GM21367 (cell line): ENCODE data around the gene CCDC28A.

Experiments used
- ATAC-seq: cut with Tn5 transposase; IDR thresholded peaks from one replicate; pipeline ENCODE4 v1.9.1; 2021; ENCODE audit not compliant: unreplicated experiment

CCDC28A gene

DNA sequence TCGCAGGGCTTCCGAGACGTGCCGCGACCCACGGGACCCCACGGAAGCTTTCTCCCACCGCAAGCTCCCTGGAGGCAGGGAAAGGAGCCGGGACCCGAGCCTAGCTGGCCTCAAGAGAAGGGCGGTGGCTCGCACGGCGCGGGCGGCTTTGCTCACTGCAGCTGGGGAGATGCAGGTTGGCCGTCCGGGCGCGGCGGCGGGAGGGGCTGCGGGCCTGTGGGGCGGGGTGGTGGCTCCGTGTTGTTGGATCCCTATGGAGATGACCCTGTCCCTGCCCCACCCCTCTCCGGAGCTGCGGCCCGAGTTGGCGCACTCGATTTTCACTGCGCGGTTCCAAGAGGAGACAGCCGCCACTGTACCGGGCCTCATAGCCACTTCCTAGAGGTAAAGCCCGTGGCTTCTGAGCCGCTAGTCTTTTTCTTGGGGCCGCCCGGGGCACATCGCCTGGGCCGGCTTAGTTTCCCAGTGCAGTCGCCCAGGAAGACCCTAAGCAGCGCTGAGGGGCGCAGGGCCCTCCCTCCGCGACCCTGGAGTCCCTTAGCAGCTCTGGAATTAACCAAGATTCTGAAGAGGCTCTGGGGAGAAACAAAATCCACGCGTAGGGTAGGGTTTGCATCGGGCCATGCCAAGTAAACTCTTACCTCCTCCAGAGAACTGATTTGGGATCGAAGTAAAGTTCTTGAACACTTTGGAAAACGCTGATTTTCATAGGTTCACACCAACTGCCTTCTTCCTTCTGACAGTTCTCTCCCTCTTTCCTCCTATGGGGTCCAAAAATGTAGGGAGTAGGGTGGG lies 22.4 kb downstream of the CCDC28A start, which contains the start of gene ECT2L:
ECT2L (plus strand) TSS at position 279 of the 795 bp plus-strand sequence. CDS start 17,188 bp downstream, outside the sequence.
- no peak for ATAC-seq

- no peak for ATAC-seq
These were observed 23.2 kb downstream of the CCDC28A start for GRCh38 chr6:138796771-138797170.

- ATAC-seq = no peak
These were observed 24.4 kb downstream of the CCDC28A start for GRCh38 chr6:138797806-138798446.

DNA sequence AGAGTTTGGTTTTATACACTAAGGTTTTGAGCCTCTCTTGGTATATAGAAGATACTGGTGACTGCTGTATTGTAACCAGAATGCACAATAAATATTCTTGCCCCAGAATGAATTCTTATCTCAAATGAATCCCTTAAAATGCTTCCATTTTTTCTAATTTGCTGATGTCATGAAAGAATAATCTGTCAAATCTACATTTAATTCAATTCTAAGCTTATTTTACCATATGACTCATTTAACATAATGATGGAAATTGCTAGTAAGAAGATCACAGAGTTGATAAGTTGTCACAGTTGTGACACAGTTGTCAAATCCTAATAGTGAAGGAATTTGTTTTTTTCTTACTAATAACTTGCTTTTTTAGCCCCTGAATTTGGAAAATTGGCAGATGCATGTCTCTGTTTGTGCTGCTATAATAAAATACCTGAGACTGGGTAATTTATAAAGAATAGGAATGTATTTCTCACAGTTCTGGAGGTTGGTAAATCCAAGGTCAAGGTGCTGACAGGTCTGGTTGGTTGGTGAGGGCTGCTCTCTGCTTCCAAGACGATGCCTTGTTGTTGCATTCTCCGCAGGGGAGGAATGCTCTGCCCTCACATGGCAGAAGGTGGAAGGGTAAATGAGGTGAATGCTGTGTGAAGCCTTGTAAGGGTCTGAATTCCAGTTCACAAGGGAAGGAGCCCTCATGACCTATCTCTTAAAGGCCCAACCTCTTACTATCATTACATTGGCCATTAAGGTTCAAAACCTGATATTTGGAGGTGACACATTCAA lies 27.0 kb downstream of the CCDC28A start:
- no peak for ATAC-seq

GRCh38 chr6:138803331-138803730 lies 29.8 kb downstream of the CCDC28A start:
- no peak for ATAC-seq

DNA sequence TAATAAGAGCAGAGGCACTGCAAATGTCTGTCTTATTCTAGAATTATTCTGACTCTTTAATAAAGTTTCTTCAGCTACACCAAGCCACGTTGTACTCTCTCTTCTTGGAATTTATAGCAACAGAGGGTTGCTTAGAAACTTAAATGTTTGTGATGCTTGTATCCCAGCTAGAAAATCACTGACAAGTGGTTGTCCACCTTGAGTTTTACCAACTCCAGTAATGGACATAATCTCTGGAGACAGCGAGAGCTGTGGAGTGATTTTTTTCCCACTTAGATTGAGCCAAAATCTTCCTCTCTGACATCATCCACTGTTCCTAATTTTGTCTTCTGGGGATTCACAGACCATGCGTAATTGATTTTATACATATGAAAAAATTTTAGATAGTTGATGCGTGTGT lies 30.3 kb downstream of the CCDC28A start:
- no peak for ATAC-seq

GRCh38 chr6:138805016-138805765 lies 31.6 kb downstream of the CCDC28A start:
- ATAC-seq = no peak

- no peak for ATAC-seq
These were observed 33.3 kb downstream of the CCDC28A start for GRCh38 chr6:138806889-138807288.

- no peak for ATAC-seq
These were observed 36.1 kb downstream of the CCDC28A start for GRCh38 chr6:138809677-138810076.

DNA sequence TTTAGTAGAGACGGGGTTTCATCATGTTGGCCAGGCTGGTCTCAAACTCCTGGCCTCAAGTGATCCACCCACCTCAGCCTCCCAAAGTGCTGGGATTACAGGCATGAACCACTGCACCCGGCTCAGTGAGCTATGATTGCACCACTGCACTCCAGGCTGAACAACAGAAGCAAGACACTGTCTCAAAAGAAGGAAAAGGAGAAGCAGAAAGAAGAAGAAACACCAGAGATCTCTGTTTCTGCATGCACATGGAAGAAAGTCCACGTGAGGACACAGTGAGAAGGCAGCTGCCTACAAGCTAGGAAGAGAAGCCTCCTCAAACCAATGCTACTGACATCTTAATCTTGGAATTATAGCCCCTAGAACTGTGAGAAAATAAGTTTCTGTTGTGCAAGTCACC lies 38.3 kb downstream of the CCDC28A start:
- no peak for ATAC-seq

DNA sequence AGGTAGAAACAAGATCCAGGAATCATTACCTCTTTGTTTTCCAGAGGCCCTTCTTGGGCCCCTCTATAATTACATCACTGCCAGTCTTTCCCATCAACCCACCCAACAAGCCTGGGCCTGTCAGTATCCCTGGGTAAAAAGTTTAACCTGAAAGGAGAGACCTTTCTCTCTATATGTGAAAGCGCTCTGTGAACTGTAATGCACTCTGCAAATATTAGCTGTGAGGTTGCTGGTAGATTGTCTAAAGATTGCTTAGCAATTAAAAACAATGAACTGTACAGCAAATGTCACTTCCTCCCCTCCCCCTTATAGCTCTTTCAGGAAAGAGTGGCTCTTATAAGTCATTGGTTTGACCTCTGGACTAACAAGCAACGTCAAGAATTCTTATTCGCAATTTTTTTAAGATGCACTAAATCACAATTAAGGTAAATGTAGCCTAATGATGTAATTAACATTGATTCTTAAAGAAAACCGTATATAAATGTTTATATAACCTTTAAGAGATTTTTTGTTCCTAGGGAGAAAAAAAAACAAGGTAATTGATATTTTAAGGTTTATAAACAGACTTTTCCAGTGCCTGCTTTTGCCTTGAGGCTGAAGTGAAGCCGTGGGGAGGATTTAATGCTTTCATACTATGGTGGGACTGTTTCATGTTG lies 40.7 kb downstream of the CCDC28A start:
- no peak for ATAC-seq

- ATAC-seq = no peak
These were observed 41.7 kb downstream of the CCDC28A start for GRCh38 chr6:138815221-138815620.

DNA sequence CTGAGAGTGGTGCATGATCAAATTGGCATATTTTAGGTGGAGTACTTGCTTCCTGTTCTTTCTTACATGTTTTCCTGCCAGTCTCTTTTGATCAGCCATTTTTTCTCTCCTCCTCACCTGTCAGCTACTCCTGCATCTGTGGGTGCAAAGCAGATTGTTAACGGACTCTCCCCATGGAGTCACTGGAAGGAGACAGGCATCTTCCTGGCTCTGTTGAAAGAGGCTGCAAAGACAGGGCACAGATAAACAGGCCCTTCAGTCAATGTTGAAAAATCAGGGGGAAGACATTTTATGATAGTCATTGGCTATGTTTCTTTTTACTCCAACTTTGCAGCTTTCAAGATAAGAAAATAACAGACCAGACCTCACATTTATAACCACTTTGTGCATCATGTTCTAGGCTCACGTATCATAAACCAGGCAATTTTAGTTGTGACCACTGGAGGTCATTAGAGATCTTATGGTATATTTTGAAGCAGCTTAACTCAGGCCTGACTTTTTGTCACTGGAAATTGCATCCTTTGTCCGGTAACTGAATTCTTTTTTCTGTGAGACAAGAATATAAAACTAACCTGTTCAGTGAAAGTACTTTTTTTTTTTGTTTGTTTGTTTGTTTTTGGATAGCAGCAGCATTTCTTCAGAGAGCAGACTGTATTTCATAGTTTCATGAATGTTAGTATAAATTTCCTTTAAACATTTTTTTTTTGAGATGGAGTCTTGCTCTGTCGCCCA lies 42.4 kb downstream of the CCDC28A start:
- ATAC-seq = no peak

GRCh38 chr6:138817799-138818198 lies 44.2 kb downstream of the CCDC28A start:
- no peak for ATAC-seq

- peak; percentile 74 for ATAC-seq
These were observed 45.1 kb downstream of the CCDC28A start for GRCh38 chr6:138818496-138819194.

- ATAC-seq = no peak
These were observed 48.0 kb downstream of the CCDC28A start for GRCh38 chr6:138821519-138821918.

DNA sequence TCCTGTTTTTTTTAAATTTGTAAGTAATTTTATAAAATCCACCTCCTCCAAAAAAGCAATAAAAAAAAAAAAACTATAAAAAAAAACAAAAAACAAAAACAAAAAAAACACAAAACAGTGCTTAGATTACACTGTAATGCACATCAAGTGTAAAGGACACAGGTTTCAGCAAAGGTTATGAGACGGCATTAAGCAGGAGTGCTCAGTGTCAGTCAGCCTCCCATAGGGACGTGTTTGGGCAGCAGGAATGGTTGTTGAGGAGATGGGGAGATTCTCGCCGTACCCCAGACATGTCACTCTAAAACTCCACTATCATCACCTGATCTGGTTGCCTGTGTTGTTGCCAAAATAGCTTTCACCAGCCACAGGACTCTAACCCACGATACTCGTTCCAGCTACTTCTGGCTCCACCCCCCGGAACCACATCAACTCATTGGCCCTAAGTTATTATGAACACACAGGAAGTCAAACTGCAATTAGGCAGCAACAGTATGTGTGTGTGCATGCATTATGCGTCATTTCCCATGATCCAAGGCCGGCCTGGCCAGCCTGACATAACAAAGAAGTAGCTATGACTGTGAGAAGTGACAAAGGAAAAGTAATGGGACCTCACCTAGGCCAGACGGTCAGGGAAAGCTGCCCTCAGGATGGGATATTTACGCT lies 51.0 kb downstream of the CCDC28A start:
- ATAC-seq = no peak

DNA sequence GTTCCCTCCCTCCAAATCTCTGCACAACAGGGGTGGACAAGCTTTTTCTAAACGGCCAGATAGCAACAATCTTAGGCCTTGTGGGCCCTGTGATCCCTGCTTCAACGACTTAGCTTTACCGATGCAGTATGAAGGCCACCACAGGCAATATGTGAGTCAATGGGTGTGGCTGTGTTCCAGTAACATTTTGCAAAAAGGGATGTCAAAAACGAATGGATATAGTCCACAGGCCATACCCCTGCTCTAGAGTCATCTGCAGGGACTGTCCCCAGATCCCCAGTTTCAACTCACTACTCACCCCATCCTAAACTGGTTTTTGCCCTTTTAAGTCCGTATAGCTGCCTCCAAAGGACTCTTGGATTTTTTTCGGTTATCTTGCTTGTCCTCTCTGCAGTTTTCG lies 56.7 kb downstream of the CCDC28A start:
- no peak for ATAC-seq

GRCh38 chr6:138832182-138832581 lies 58.6 kb downstream of the CCDC28A start:
- no peak for ATAC-seq
